GM18867 (cell line): ENCODE measurements around the gene MT1B.
A peak's percentile ranks its signal among the peaks of the same experiment; 100 is the strongest.
"Not testable (repeated sequence)": the region's sequence is repeated elsewhere in the genome, so short reads cannot be mapped to it uniquely, and the experiment has no call there.

Source experiments
- ATAC-seq: cut with Tn5 transposase; IDR thresholded peaks from one replicate; pipeline ENCODE4 v1.9.1; 2021; ENCODE audit warnings: mild to moderate bottlenecking, moderate library complexity; ENCODE audit not compliant: unreplicated experiment

MT1B gene

GRCh38 chr16:56665286-56666261, 13.9 kb downstream of the MT1B start:
- not testable (repeated sequence) for ATAC-seq

DNA sequence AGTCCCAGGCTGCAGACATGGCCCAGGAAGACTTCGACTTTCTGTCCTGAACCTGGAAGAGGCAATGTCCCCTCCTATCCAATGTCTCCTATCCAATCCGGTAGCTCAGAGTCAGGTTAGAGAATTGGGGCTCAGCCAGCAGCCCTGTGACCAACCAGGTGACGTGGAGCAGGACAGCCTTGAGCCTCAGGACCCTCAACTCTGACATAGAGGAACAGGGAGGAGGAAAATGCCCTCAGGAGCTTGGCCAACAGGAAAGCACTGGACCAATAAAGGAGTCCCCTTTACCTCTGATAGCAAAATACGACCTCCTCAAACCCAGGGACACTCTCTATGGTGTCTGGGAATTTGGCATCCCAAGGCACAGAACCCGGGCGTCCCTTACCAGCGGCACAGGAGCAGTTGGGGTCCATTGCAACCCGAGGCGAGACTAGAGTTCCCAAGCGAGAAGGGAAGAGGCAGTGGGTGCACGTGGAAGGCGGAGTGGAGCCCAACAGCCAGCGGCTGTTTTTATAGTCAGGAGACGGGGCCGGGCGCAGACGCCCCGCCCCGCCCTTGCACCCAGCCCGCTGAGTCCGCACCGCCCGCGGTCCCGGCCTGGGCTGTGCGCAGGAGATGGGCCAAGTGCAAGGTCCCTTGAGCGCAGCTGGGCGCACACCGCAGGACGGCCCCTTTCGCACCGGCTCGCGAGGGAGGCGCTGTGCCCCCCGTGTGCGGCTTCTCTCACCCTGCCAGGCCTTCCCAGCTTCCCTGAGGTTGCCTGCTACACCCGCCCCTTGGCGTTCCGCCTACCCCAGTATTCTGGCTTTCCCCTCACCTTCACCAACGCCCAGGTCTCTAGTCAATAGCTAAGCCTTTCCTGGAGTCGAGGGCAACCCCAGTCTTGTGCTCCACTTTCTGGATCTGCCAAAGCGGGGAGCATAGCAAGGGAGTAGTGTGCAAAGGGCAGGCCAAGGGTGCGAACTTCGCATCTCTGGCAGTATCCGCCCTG, 16.2 kb downstream of the MT1B start, which contains the start of gene MT1G:
MT1G (minus strand) TSS at position 485 of the 991 bp plus-strand sequence; CDS start at position 413, 72 bp downstream.
- no peak for ATAC-seq

- ATAC-seq, result no peak
Observed at GRCh38 chr16:56669005-56669839, 17.5 kb downstream of the MT1B start, which contains the start of gene MT1H. TSS of gene MT1H (plus strand) at chr16:56669814. CDS start at chr16:56669885, 71 bp downstream.

DNA sequence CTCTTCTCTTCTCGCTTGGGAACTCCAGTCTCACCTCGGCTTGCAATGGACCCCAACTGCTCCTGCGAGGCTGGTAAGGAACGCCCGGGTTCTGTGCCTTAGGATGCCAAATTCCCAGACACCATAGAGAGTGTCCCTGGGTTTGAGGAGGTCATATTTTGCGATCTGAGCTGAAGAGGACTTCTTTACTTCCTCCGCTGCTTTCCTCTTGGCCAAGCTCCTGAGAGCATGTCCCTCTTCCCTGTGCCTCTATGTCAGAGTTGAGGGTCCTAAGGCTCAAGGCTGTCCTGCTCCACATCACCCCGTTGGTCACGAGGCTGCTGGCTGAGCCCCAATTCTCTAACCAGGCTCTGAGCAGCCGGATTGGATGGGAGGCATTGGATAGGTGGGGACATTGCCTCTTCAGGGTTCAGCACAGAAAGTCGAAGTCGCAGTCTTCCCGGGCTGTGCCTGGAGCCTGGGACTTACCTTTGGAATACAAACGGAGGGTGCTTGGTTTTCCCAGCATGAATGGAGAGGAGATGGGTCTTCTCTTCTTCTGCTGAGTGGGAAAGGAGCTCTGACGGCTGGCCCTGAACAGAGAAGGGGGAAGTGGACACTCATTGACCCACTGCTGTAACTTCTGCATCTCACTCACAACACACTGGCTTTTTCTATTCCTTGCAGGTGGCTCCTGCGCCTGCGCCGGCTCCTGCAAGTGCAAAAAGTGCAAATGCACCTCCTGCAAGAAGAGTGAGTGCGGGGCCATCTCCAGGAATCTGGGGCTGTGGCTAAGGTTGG, 18.3 kb downstream of the MT1B start:
- ATAC-seq, result no peak

GRCh38 chr16:56670620-56670934, 18.9 kb downstream of the MT1B start:
- no peak for ATAC-seq

- not testable (repeated sequence) for ATAC-seq
Observed at GRCh38 chr16:56671691-56672090, 20.0 kb downstream of the MT1B start.

DNA sequence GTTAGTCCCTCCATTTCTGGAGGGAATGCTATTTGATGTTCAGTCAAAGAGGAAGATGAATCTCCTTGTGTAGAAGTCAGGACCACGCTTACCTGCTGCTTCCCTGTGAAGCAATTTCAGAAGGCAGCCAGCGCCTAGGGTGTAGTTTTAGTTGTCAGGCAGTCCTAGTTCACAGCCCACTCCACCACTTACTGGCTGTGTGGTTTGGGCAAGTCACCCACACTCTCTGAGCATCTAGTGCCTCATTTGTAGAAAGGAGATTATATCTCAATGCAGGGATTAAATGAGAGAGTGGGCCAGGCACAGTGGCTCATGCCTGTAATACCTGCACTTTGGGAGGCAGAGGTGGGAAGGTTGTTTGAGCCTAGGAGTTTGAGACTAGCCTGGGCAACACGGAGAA, 20.5 kb downstream of the MT1B start:
- not testable (repeated sequence) for ATAC-seq

GRCh38 chr16:56672761-56673536, 21.3 kb downstream of the MT1B start:
- no peak for ATAC-seq

DNA sequence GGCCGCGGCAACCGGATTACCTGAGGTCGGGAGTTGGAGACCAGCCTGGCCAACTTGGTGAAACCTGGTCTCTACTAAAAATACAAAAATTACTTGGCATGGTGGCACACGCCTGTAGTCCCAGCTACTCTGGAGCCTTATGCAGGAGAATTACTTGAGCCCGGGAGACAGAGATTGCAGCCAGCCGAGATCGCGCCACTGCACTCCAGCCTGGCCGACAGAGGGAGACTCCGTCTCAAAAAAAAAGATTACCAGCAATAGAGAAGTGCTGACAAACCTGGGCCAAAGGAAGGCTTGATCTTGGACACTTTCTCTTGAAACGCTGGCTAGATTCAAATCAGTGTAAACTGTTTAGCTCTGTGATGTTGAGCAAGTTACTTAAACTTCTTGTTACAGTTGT, 22.2 kb downstream of the MT1B start:
- no peak for ATAC-seq

DNA sequence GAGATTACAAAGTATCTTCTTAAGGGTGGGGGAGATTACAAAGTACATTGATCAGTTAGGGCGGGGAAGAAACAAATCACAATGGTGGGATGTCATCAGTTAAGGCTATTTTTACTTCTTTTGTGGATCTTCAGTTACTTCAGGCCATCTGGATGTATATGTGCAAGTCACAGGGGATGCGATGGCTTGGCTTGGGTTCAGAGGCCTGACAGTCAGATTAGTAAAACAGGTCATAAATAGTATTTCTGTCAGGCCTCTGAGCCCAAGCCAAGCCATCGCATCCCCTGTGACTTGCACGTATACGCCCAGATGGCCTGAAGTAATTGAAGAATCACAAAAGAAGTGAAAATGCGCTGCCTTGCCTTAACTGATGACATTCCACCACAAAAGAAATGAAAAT, 22.9 kb downstream of the MT1B start:
- ATAC-seq, result not testable (repeated sequence)

DNA sequence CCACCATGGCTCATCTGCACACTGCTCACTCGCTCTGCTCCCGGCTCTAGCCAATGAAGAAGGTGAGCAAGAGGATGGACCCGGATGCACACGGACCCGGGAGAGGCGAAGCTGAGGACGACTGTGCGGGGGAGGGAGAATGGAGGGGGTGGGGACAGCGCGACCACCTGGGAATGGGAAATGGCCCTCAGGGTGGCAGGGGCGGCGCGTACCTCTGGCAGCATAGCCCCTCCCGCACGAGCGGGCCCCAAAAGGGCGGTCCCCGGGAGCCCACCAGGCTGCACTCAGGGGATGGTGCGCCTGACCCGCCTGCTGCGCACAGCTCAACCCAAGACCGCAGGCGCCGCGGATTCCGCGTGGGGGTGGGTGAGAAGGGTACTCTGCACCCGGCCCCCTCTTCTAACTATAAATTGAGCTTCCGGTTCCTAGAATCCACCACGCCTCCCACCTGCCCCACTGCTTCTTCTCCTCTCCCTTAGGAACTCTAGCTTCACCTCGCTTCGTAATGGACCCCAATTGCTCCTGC, 24.1 kb downstream of the MT1B start:
- ATAC-seq, result no peak

- no peak for ATAC-seq
Observed at GRCh38 chr16:56677474-56677873, 25.8 kb downstream of the MT1B start.

DNA sequence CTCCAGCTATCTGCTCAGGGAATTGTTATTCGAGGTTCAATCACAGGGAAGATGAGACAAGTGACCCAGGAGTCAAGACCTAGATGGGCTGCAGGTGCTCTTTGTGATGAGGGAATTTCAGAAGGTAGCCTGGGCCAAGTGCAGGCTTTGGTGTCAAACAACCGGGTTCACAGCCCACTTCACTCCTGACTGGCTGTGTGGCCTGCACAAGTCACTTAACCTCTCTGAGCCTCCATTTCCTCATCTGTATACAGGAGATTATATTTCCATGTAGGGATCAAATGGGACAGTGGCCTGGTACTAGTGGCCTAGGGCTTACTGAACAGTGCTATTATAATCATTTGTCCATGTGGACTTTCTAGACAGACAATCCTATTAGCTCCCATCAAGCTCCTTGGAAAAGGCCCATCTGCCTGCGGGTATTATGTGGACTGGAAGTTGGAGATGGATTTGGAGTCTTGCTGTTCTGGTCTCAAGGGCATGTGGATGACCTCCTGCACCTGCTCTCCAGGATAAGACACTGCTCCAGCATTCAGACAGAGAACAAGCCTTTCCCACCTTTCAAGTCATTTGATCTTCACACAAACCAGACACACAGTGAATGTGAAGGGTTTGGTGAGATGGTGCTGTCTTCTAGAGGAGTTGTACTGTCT, 27.5 kb downstream of the MT1B start:
- ATAC-seq, result no peak

DNA sequence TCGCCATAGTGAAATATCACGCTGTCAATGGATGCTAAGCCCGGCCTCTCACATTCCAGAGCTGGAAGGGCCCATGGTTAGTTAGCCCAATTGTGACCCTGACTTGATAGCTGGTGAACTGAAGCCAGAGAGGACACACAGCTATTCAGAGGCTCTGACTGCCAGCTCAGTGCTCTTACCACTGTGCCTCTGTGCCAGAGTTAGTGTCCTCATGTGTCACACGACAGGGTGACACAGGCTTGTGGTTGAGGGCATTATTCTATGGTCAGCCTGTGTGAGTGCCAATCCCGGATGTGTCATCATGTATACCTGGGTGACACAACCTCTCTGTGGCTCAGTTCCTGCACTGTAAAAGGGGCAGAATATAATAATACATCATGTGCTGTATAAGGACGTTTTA, 28.1 kb downstream of the MT1B start:
- ATAC-seq, result no peak

- ATAC-seq, result peak; percentile 99
Observed at GRCh38 chr16:56681939-56682702, 30.4 kb downstream of the MT1B start, which contains the start of gene MT1X. TSS of gene MT1X (plus strand) at chr16:56682470. CDS start at chr16:56682541, 71 bp downstream.

DNA sequence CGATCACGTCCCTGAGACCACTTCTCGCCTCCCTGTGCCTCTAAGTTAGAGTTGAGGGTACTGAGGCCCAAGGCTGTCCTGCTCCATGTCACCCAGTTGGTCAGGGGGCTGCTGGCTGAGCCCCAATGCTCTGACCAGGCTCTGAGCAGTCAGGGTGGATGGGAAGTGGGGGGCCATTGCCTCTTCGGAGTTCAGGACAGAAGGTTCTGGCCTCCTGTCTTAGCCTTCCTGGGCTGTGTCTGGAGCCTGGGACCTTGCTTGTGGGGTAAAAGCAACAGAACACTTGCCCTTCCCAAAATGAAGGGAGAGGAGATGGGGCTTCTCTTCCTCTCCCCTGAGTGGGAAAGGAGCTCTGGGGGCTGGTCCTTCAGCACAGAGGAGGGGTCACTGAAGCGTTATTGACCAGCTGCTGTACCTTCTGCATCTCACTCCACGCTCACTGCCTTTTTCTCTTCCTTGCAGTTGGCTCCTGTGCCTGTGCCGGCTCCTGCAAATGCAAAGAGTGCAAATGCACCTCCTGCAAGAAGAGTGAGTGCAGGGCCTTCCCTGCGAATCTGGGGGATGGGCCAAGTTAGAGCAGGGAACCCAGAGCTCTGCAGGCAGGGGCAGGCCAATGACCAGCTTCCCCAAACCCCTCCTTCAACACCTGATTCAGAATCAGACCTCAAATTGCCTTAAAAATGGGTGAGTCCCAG, 31.2 kb downstream of the MT1B start:
- ATAC-seq, result peak; percentile 2
